ENCODE measurements around the gene CHST3. TPM values are rescaled to one million over a fixed set of nuclear protein-coding genes. Genes with fewer than 3 reads are reported as not detected.
"Not testable (repeated sequence)": the region's sequence is repeated elsewhere in the genome, so short reads cannot be mapped to it uniquely, and the experiment has no call there.

Gene CHST3
- total RNA-seq, 1 donor from 2014 or later: 25.8 TPM

GRCh38 chr10:71974489-71975021 lies 10.4 kb downstream of the CHST3 start:
- H3K4me3 Mint-ChIP-seq: peak overlapping the region; percentile 11
- peaks cover 81% of the 10 kb centered on the region for H3K4me1 Mint-ChIP-seq

GRCh38 chr10:71975087-71975870 lies 11.1 kb downstream of the CHST3 start:
- Mint-ChIP-seq H3K9me3 (no peaks in the 10 kb centered on the region), H3K27ac (ENCODE audit: unreplicated experiment) (no peak overlapping the region), H3K4me3 (peak overlapping the region; percentile 67), H3K27me3 (ENCODE audit: low read depth) (no peaks in the 10 kb centered on the region), H3K36me3 (ENCODE audit: low read depth) (peaks cover 2% of the 10 kb centered on the region), H3K4me1 (peaks cover 81% of the 10 kb centered on the region)
- no peak for DNase-seq (ENCODE audit: low read depth, low spot score)
- TF ChIP-seq CTCF (conservative IDR thresholded peaks at IDR 0.05): no peak

More at GRCh38 chr10:71974489-71975021, 10.4 kb downstream of the CHST3 start:
- no peak for DNase-seq (ENCODE audit: low read depth, low spot score)
- H3K36me3 Mint-ChIP-seq (ENCODE audit: low read depth): peaks cover 2% of the 10 kb centered on the region
- H3K27me3 Mint-ChIP-seq (ENCODE audit: low read depth): no peaks in the 10 kb centered on the region
- H3K9me3 Mint-ChIP-seq: no peaks in the 10 kb centered on the region
- H3K27ac Mint-ChIP-seq (ENCODE audit: unreplicated experiment): no peak overlapping the region
- no peak for TF ChIP-seq CTCF (conservative IDR thresholded peaks at IDR 0.05)

GRCh38 chr10:71975871-71976725 lies 11.9 kb downstream of the CHST3 start:
- H3K9me3 Mint-ChIP-seq: no peaks in the 10 kb centered on the region
- peak overlapping the region; percentile 83 for H3K27ac Mint-ChIP-seq (ENCODE audit: unreplicated experiment)
- no peak for DNase-seq (ENCODE audit: low read depth, low spot score)
- no peak for TF ChIP-seq CTCF (conservative IDR thresholded peaks at IDR 0.05)
- H3K36me3 Mint-ChIP-seq (ENCODE audit: low read depth): peaks cover 2% of the 10 kb centered on the region
- H3K4me1 Mint-ChIP-seq: peaks cover 82% of the 10 kb centered on the region
- no peaks in the 10 kb centered on the region for H3K27me3 Mint-ChIP-seq (ENCODE audit: low read depth)
- peak overlapping the region; percentile 67 for H3K4me3 Mint-ChIP-seq

- not testable (repeated sequence) for H3K4me3 Mint-ChIP-seq; DNase-seq (ENCODE audit: low read depth, low spot score); H3K36me3 Mint-ChIP-seq (ENCODE audit: low read depth); H3K27me3 Mint-ChIP-seq (ENCODE audit: low read depth); H3K27ac Mint-ChIP-seq (ENCODE audit: unreplicated experiment); H3K9me3 Mint-ChIP-seq
- H3K4me1 Mint-ChIP-seq: peaks cover 90% of the 10 kb centered on the region
Observed at GRCh38 chr10:71977614-71977903, 13.4 kb downstream of the CHST3 start.

GRCh38 chr10:71978476-71978875 lies 14.3 kb downstream of the CHST3 start:
- peak overlapping the region; percentile 82 for H3K4me3 Mint-ChIP-seq
- no peak for DNase-seq (ENCODE audit: low read depth, low spot score)
- H3K36me3 Mint-ChIP-seq (ENCODE audit: low read depth): peaks cover 2% of the 10 kb centered on the region
- no peaks in the 10 kb centered on the region for H3K27me3 Mint-ChIP-seq (ENCODE audit: low read depth)
- H3K27ac Mint-ChIP-seq (ENCODE audit: unreplicated experiment): peak overlapping the region; percentile 85
- peaks cover 89% of the 10 kb centered on the region for H3K4me1 Mint-ChIP-seq
- TF ChIP-seq CTCF (conservative IDR thresholded peaks at IDR 0.05): peak; percentile 30
- no peaks in the 10 kb centered on the region for H3K9me3 Mint-ChIP-seq

Data from neural crest cell (in vitro differentiated cells).